NCI-H146 treated with DMSO at 0.1 percent for 48 hours (cell line): ENCODE data around the gene RUBCNL.
"Not testable (repeated sequence)": the region's sequence is repeated elsewhere in the genome, so short reads cannot be mapped to it uniquely, and the experiment has no call there.

ENCODE experiments used
- DNase-seq: peaks from one replicate; lab custom pipeline; 2025; ENCODE audit not compliant: unreplicated experiment; lab: John Stamatoyannopoulos, UW

The RUBCNL gene

GRCh38 chr13:46377554-46377953 lies 9.5 kb downstream of the RUBCNL start:
- no peak for DNase-seq

DNA sequence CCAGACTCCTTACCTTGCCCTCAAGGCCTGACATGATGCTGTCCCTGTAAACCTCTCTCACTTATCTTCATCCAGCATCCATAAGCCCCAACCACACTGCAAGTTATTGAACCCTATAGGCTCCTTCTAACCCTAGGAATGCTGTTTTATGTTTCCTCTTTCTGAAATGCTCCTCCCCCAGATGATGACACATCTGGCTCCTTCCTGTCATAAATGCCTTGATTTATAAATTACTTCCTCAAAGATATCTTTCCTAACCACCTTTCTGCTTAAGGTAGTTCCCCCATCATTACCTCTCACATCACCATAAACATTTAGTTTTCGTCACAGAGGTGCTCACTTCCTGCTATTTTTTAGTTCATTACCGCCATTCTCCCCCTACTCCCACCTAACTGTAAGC lies 12.3 kb downstream of the RUBCNL start:
- no peak for DNase-seq

DNA sequence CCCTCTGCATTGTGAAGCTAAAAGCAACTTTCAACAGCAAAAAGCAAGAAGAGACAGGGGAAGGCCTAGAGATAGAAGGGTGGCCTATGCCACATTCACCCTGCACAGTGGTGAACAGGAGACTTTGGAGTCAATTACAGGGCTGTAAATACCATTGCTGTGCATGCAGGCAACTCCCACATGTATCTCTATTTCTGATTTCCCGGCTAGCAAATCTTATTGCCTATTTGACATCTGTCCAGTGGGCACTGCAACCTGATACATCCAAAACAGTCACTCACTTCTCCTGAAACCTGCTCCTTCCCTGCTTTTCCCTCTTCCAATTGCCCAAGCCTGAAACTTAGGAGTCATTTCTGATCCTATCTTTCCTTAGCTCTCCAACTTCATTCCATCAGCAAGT lies 13.4 kb downstream of the RUBCNL start:
- DNase-seq: no peak

DNA sequence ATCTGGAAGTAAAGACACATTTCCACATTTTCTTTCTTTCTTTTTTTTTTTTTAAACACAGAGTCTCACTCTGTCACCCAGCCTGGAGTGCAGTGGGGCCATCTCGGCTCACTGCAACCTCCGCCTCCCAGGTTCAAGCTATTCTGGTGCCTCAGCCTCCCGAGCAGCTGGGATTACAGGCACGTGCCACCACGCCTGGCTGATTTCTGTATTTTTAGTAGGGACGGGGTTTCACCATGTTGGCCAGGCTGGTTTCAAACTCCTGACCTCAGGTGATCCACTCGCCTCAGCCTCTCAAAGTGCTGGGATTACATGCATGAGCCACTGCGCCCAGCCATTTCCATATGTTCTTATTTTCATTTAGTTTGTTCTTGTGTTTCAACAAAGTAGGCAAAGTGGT lies 14.1 kb downstream of the RUBCNL start:
- not testable (repeated sequence) for DNase-seq

- no peak for DNase-seq
Observed at GRCh38 chr13:46372071-46372470, 15.0 kb downstream of the RUBCNL start.

- no peak for DNase-seq
Observed at GRCh38 chr13:46369506-46370277, 17.4 kb downstream of the RUBCNL start.

DNA sequence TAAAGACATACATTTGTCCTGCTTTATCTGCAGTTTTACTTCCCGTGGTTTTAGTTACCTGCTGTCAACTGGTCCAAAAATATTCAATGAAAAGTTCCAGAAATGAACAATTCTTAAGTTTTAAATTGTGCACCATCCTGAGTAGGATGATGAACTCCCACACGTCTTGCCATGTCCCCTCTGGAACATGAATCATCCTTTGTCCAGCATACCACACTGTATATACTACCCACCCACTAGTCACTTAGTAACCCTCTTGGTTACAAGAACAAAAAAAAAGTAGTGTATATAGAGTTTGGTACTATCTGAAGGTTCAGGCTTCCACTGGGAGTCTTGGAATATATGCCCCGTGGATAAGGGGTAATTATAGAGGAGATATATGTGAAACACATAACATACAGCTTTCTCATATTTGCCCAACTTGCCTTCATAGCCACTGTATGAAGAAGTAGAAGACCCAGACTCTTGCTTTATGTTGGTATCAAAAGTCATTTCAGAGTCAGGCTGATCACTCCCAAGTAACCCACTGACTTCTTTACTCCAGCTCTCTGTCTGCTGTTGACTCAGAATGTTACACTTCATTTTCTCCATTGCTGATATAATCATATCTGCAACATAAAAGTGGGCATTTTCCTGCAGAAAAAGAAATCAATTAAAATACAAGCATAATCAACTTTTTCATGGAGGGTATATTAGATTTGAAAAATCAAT lies 19.3 kb downstream of the RUBCNL start:
- no peak for DNase-seq

DNA sequence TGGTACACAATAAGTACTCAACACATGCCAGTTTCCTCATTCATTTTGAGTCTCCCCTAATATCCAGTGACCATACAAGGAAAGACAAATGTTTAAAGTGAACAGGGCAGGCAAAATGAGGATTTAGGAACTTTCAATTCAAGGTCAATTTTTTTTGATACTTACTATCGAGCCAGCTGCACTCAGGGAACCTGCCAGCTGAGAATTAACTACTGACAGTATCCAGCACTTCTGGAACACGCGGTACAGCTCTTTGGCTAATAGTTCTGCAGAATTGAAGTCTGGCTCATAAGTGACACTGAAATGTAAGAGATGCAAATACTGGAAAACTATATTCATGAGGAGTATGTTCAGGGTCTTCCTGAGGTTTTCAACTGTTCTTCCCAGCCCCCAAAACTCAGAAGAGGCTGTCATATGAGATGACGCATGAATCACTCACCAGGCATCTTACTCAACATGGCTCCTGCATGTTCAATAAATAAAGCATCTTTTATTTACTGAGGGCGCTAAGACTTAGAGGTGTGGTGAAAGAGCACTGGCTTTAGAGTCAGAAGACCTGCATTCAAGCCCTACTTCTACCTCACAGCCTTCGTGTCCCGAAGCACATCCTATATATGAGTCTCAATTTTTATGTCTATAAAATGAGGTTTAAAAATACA lies 25.6 kb downstream of the RUBCNL start:
- no peak for DNase-seq

DNA sequence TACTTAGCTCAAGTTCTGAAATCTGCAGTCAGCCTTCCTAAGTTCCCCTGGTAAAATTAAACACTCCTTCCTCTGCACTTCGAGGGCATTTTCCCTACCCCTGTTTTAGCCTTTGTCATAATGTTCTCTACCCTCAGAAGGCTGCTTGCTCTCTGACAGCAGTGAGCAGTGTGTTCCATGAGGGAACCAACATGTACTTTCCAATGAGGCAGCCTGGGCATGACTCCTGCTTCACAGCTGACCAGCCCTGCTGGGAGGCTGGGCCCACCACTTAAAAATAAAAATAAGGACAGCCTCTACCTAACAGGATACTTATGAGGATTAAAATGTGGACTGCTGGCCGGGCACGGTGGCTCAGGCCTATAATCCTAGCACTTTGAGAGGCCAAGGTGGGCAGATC lies 26.4 kb downstream of the RUBCNL start:
- DNase-seq: no peak

GRCh38 chr13:46359714-46360113 lies 27.3 kb downstream of the RUBCNL start:
- DNase-seq: no peak

DNA sequence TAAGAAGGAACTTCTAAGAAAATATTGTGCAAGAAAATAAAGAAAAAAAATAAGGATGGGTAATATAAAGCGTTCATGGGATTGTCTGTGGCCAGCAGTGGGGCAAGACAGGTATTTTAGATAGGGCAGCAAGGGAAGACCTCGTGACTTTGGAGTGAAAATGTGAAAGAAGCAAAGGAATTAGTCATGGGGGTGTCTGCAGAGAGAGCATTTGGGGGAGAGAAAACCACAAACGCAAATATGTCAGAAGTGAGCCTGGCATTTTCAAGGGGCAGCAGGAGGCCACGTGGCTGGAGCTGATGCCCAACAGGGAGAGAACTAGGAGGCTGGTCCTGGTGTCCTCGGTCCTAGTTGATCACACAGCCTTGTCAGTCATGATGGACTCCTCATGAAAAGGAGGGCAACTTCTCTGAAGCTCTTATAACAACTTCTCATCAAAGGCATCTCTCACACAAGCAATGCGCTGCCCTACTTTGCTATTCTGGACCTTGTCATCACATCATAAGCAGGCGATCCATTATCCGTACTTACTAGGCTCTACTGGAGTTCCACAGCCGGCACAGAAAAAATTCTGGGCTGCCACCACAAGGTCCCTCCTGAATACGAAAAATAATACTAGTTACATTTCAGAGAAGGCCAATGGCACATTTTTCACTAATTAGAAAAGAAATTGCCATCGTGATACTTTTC lies 31.0 kb downstream of the RUBCNL start:
- no peak for DNase-seq

- DNase-seq: no peak
Observed at GRCh38 chr13:46355088-46355468, 32.0 kb downstream of the RUBCNL start.

GRCh38 chr13:46354156-46355087 lies 32.6 kb downstream of the RUBCNL start:
- no peak for DNase-seq

DNA sequence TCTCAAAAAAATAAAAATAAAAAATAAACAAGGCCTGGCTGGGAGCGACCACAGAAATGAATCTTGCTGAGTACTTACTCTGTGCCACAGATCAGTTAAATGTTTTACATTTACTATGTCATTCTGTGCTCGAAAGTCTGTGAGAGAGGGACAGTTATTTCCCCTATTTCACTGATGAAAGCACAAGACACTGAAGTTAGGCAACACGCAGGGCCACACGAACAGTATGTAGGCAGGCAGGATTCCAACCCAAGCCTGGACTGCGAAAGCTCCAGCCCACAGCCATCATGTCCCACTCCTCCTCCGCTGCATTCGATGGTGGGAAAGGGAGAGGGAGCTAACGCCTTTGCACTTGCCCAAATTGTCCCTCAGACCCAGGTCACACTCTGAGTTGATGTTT lies 34.2 kb downstream of the RUBCNL start:
- DNase-seq: no peak

DNA sequence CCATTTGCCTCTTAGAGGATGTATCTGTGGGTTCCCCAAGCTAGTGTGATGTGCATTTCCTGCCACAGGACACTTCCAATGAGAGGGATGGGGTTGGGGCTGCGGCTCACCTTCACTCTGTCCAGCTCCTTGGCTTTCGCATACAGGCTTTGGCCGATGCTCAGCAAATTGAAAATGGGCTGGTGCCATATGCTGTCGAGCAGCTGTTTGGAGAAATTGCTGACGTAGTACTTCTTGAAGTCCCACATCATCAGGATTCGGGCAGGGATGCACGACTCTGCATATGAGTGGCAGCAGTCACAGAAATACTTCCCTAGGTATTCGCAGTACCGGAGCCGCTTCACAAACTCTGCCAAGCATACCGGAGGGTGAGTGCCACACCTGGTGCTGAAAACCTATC lies 37.0 kb downstream of the RUBCNL start:
- no peak for DNase-seq

GRCh38 chr13:46348961-46349360 lies 38.1 kb downstream of the RUBCNL start:
- no peak for DNase-seq

- no peak for DNase-seq
Observed at GRCh38 chr13:46347277-46347676, 39.8 kb downstream of the RUBCNL start.

GRCh38 chr13:46345866-46346265 lies 41.2 kb downstream of the RUBCNL start:
- no peak for DNase-seq

- DNase-seq: no peak
Observed at GRCh38 chr13:46345398-46345797, 41.7 kb downstream of the RUBCNL start.

DNA sequence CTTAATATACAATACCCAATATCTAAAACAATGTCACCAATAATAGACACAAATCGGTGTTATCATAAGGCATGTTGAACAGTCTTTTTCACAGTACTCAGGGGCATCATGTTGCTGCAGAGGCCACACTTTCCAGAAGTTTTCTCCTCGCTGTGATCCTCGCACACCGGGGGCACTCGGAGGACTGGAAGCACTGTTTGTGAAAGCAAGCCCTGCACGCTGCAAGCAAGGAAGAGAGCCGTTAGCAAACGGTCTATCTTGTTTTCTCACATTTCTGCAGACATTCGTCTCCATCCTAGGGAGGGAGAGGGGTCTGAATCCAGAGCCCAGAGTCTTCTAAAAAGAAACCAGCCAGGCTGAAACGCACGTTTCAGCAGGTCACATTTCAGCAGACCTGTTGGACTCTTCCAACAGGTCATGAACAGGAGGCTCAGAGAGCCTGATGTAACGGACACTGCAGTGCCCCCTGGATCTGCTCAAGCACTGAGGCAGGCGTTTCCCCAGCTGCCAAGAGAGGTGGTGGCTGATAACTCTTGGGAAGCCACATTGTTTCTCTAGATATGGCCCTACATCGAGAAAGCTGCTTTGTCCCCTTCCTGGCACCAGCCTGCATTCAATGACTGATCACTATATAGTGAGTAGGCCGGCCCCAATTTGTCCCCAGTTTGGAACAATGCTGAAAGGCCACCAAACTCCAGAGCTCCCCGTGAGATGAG lies 43.6 kb downstream of the RUBCNL start:
- no peak for DNase-seq
